ENCODE measurements around the gene APOO.

The APOO gene

GRCh38 chrX:23857363-23857762, 50.4 kb downstream of the APOO start:
- DNase-seq: no peak

GRCh38 chrX:23855569-23855968, 52.2 kb downstream of the APOO start:
- DNase-seq: no peak

GRCh38 chrX:23854945-23855344, 52.8 kb downstream of the APOO start:
- no peak for DNase-seq

- DNase-seq: no peak
These were observed 53.6 kb downstream of the APOO start for GRCh38 chrX:23854122-23854521.

GRCh38 chrX:23851544-23851943, 56.2 kb downstream of the APOO start:
- DNase-seq: no peak

- DNase-seq: no peak
These were observed 58.5 kb downstream of the APOO start for GRCh38 chrX:23849241-23849640.

GRCh38 chrX:23845351-23845817, 62.4 kb downstream of the APOO start:
- DNase-seq: no peak

- peak in 1 of 2 experiments; percentile 4 for DNase-seq
These were observed 63.1 kb downstream of the APOO start for GRCh38 chrX:23844502-23845138.

GRCh38 chrX:23841847-23842522, 65.8 kb downstream of the APOO start:
- DNase-seq: no peak

GRCh38 chrX:23840674-23841073, 67.1 kb downstream of the APOO start:
- DNase-seq: peak; percentile 25 to 30

- no peak for DNase-seq
These were observed 68.8 kb downstream of the APOO start for GRCh38 chrX:23838953-23839352.

GRCh38 chrX:23832721-23833120, 75.0 kb downstream of the APOO start:
- no peak for DNase-seq

- DNase-seq: no peak
These were observed 78.9 kb downstream of the APOO start for GRCh38 chrX:23828881-23829280.

GRCh38 chrX:23826653-23827052, 81.1 kb downstream of the APOO start:
- no peak for DNase-seq

- DNase-seq: no peak
These were observed 81.5 kb downstream of the APOO start for GRCh38 chrX:23826216-23826615.

GRCh38 chrX:23825675-23826074, 82.1 kb downstream of the APOO start:
- DNase-seq: no peak

- no peak for DNase-seq
These were observed 84.9 kb downstream of the APOO start for GRCh38 chrX:23822841-23823240.

- peak; percentile 27 to 55 for DNase-seq
These were observed 85.3 kb downstream of the APOO start for GRCh38 chrX:23822397-23822796.

- no peak for DNase-seq
These were observed 85.9 kb downstream of the APOO start for GRCh38 chrX:23821847-23822246.

GRCh38 chrX:23820235-23820782, 87.4 kb downstream of the APOO start:
- DNase-seq: no peak

- no peak for DNase-seq
These were observed 88.1 kb downstream of the APOO start for GRCh38 chrX:23819385-23820234.

- DNase-seq: no peak
These were observed 89.8 kb downstream of the APOO start for GRCh38 chrX:23817979-23818336.

- no peak for DNase-seq
These were observed 91.6 kb downstream of the APOO start for GRCh38 chrX:23816179-23816578.

GRCh38 chrX:23815376-23815775, 92.4 kb downstream of the APOO start:
- no peak for DNase-seq

Data from NCI-H2081 (cell line).